ENCODE measurements around the gene YY1.

- no peak for TF ChIP-seq CTCF (conservative IDR thresholded peaks at IDR 0.05; ENCODE audit: low read depth, low read length)
- TF ChIP-seq POLR2A (IDR thresholded peaks at IDR 0.05; ENCODE audit: low read depth, low read length): peak; percentile 56; the same call in 1 of the 2 replicates
- no peak for TF ChIP-seq MAFK (IDR thresholded peaks at IDR 0.05; ENCODE audit: low read depth, low read length)
- no peak for TF ChIP-seq NFE2L2 (IDR thresholded peaks at IDR 0.05; ENCODE audit: low read depth, low read length)
- no peak for TF ChIP-seq BHLHE40 (IDR thresholded peaks at IDR 0.05; ENCODE audit: low read depth, low read length)
- no peak for TF ChIP-seq RAD21 (IDR thresholded peaks at IDR 0.05; ENCODE audit: low read length)
- peak; percentile 86 for TF ChIP-seq CEBPB (IDR thresholded peaks at IDR 0.05; ENCODE audit: low read depth, low read length)
- no peak for TF ChIP-seq RCOR1 (IDR thresholded peaks at IDR 0.05; ENCODE audit: insufficient replicate concordance, low read length)
- TF ChIP-seq RFX5 (IDR thresholded peaks at IDR 0.05; ENCODE audit: low read depth, low read length): no peak
- 0 out of 2 replicates have a peak, but pooled peaks have one; percentile 32 for TF ChIP-seq USF2 (IDR thresholded peaks at IDR 0.05; ENCODE audit: low read depth, low read length)
- peak; percentile 97 for TF ChIP-seq MAZ (IDR thresholded peaks at IDR 0.05; ENCODE audit: borderline replicate concordance, low read depth, low read length)
- no peak for TF ChIP-seq SMC3 (IDR thresholded peaks at IDR 0.05; ENCODE audit: low read depth, low read length)
- TF ChIP-seq MXI1 (IDR thresholded peaks at IDR 0.05; ENCODE audit: borderline replicate concordance, low read depth, low read length): peak; percentile 57; the same call in 1 of the 2 replicates
- TF ChIP-seq CHD1 (IDR thresholded peaks at IDR 0.05; ENCODE audit: low read depth, low read length): no peak
These were observed 67.4 kb downstream of the YY1 start, which contains the start of gene SLC25A29 for GRCh38 chr14:100306101-100306997.
